Activated CD4-positive, alpha-beta T cell treated with anti-CD3 and anti-CD28 coated beads for 36 hours (primary cell): ENCODE data around the gene CCDC200. TPM values are rescaled to one million over a fixed set of nuclear protein-coding genes. Genes with fewer than 3 reads are reported as not detected.
"Not testable (repeated sequence)": the region's sequence is repeated elsewhere in the genome, so short reads cannot be mapped to it uniquely, and the experiment has no call there.

Experiments used
- ATAC-seq: fragments of 200-7000 bp; cut with Tn5 transposase; one replicate; pipeline ENCODE4 v1.10.0; 2021; ENCODE audit warnings: mild to moderate bottlenecking, moderate library complexity
- CTCF ChIA-PET: fragments of 350-600 bp; sonication (Branson Sonifier 250); formaldehyde crosslinking; loops from one replicate; lab custom pipeline; 2021; ENCODE audit warnings: antibody characterized with exemption; lab: Charles Lee
- POLR2A ChIA-PET: fragments of 350-600 bp; sonication (Branson Sonifier 250); formaldehyde crosslinking; loops from one replicate; lab custom pipeline; 2021; ENCODE audit warnings: antibody characterized with exemption, inconsistent platforms; lab: Charles Lee
- DNase-seq: peaks from one replicate; pipeline ENCODE4 v3.0.0-alpha.2; 2020
- H3K27ac Mint-ChIP-seq: one replicate; pipeline ENCODE4 v1.8.0; 2021; ENCODE audit warnings: mixed read lengths
- H3K27me3 Mint-ChIP-seq: one replicate; pipeline ENCODE4 v1.8.0; 2021; ENCODE audit warnings: mixed read lengths
- H3K36me3 Mint-ChIP-seq: one replicate; pipeline ENCODE4 v1.8.0; 2021; ENCODE audit warnings: low read depth, mixed read lengths
- H3K4me1 Mint-ChIP-seq: one replicate; pipeline ENCODE4 v1.8.0; 2021; ENCODE audit warnings: mixed read lengths
- H3K4me3 Mint-ChIP-seq: one replicate; pipeline ENCODE4 v1.8.0; 2021; ENCODE audit warnings: mild to moderate bottlenecking, moderate library complexity, mixed read lengths
- H3K9me3 Mint-ChIP-seq: one replicate; pipeline ENCODE4 v1.8.0; 2021; ENCODE audit warnings: low read depth, mixed read lengths
- intact Hi-C, 2 experiments: fragments of 100-400 bp; cut with DNase I in 1 of 2; cut with micrococcal nuclease in 1 of 2; formaldehyde crosslinking; loops; one replicate each; pipeline versions ENCODE4 v1.14.2 to v1.15.1; 2022 to 2024; cut with DNase I, micrococcal nuclease
- total RNA-seq, 2 experiments: library from RNA; stranded (reverse); gene quantifications; one replicate each; pipeline ENCODE4 v1.2.3, GENCODE V29; 2021

Gene CCDC200
- total RNA-seq, 2 experiments from 2014 or later, result 0.27 TPM; not detected in 1

DNA sequence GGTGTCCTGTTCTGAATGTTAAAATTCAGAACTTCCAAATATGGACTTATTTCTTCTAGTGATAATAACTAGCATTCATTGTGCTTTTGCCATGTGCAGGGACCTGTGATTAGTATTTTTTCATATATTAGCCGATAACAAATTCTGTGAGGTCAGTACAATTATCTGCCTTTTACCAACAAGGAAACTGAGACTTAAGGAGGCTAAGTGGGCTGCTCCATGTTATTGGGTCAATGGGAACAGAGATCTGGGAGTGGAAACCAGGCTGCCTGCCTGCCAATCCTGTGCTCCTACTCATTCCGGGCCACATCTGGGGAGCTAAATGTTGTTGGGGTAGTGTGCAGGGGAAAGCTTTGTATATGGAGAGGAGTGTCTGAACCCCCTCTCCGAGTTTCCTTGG, 13.1 kb downstream of the CCDC200 start:
- intact Hi-C loops, result no loop called here
- no peaks in the 10 kb centered on the region for H3K27me3 Mint-ChIP-seq
- ATAC-seq (no peak), DNase-seq (no peak)
- H3K27ac Mint-ChIP-seq, result no peak overlapping the region
- no peaks in the 10 kb centered on the region for H3K9me3 Mint-ChIP-seq
- peaks cover 41% of the 10 kb centered on the region for H3K4me1 Mint-ChIP-seq
- CTCF ChIA-PET, result interaction anchor here (0.6 kb wide), 1 partner anchor 206 kb away, joined by 3 read pairs; no protein-coding TSS in a partner anchor
- peaks cover 25% of the 10 kb centered on the region for H3K36me3 Mint-ChIP-seq
- H3K4me3 Mint-ChIP-seq, result no peak overlapping the region
- POLR2A ChIA-PET, result interaction anchor here (2.9 kb wide), 1 partner anchor 101 kb away, joined by 30 read pairs; no protein-coding TSS in a partner anchor

- H3K36me3 Mint-ChIP-seq, result peaks cover 29% of the 10 kb centered on the region
- no peak for DNase-seq
- peaks cover 40% of the 10 kb centered on the region for H3K4me1 Mint-ChIP-seq
- H3K9me3 Mint-ChIP-seq, result no peaks in the 10 kb centered on the region
- intact Hi-C loops, result loop anchor here in 1 of 2 experiments (5.0 kb wide), 2 partner anchors 174 to 391 kb away; partner anchors contain the start of gene BECN1
- ATAC-seq, result no peak
- H3K4me3 Mint-ChIP-seq, result peak overlapping the region; percentile 83
- no peaks in the 10 kb centered on the region for H3K27me3 Mint-ChIP-seq
- ChIA-PET POLR2A (interaction anchor here (0.9 to 2.4 kb wide), 2 partner anchors 14 to 103 kb away, joined by 5 to 23 read pairs; no protein-coding TSS in a partner anchor), CTCF (interaction anchor here (0.6 to 1.5 kb wide), 7 partner anchors 24 to 189 kb away, joined by 3 to 5 read pairs (median 3); no protein-coding TSS in a partner anchor)
- peak overlapping the region; percentile 92 for H3K27ac Mint-ChIP-seq
These were observed 14.9 kb downstream of the CCDC200 start for GRCh38 chr17:43213545-43213944.

DNA sequence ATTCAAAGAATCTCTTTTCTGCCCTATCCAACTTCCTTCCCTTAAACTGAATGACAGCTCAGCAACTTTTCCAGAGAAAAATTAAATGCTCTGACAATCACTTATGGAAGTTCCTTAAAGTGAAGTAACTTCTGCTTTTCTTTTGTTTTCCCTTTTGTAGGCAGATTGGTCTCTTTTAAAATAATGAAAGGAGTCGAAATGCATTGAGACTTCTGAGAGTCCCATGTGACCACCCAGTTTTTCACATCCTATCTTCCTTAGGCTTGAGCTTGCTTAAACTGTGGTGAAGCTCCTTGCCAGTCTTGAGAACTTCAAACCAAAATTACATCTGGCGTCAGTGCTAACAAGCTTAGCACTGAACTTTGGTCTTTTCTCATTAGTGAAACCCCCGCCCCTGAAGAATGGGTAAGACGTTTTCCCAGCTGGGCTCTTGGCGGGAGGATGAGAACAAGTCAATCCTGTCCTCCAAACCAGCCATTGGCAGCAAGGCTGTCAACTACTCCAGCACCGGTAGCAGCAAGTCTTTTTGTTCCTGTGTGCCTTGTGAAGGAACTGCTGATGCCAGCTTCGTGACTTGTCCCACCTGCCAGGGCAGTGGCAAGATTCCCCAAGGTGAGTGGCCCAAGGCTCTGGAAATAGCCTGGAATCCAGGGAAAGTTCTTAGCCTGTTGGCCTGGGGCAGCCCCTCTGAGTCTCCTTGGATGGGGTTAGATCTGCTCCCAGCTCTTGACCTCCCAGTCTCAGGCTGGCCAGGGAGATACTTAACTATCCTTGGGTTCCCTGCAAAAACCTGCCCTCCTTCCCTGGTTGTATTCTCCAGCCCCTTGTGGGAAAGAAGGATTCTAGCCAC, 15.6 kb downstream of the CCDC200 start:
- no peaks in the 10 kb centered on the region for H3K27me3 Mint-ChIP-seq

DNA sequence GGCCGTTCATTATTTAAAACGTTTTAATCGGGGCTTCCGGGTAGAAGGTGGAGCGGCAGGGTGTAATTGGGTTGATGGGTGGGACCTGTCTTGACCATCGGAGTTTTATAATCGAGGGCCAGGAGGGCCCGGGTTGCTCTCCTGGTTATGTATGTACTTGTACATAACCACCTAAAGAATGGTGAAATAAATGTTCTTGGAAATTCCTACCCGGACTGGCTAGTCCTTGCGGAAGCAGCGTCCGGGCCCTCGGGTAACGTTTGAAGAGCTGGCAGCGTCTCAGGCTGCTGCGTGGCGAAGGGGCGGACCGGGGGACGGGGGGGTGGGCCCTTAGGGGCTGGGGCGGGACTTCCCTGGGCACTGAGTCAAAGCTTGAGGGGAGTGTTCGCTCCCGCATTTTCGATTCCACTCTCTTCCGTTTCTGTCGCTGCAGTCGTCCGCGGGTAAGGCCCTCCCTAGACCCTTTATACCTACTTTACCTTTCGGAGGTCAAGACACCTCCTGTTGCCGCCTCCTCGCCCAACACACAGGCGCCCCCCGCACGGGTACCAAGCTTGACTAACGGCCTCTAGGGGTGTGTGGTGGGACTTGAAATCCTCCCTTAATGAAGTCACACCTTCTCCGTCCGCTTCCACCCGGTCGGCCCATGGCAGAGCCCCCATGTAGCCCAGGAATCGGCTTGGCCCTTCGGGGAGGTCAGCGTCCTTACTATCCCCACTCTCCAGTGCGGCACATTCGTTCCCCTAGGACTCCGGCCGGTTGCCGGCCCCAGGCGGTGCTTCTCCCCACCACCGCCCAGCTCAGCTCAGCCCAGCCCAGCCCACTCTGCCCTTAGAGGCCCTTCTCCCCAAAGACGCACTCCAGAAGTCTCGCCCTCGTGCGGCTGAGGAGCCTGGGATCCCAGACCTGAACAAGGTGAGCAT, 16.7 kb downstream of the CCDC200 start, which contains the start of gene TMEM106A:
Gene TMEM106A (plus strand): TSS at position 396 of the 923 bp plus-strand sequence. CDS start 1,167 bp downstream, outside the sequence.
- Mint-ChIP-seq H3K9me3 (no peaks in the 10 kb centered on the region), H3K36me3 (peaks cover 29% of the 10 kb centered on the region), H3K27me3 (no peaks in the 10 kb centered on the region), H3K4me3 (peak within 1 kb of the TSS; percentile 83), H3K27ac (peak within 1 kb of the TSS; percentile 92), H3K4me1 (peaks cover 25% of the 10 kb centered on the region)
- POLR2A ChIA-PET, result interaction anchor here (0.9 to 1.2 kb wide), 5 partner anchors 12 to 214 kb away, joined by 3 to 18 read pairs (median 3); partner anchors contain the start of gene RPL27
- intact Hi-C loops, result loop anchor here (1.0 to 5.0 kb wide), 10 partner anchors 15 to 389 kb away; partner anchors contain the start of genes AARSD1 (in 1 of the 2), BECN1 (in 1 of the 2), BRCA1 (in 1 of the 2) and PTGES3L (in 1 of the 2)
- CTCF ChIA-PET, result interaction anchor here (0.6 to 1.1 kb wide), 5 partner anchors 40 to 1263 kb away, joined by 3 to 5 read pairs (median 3); partner anchors contain the start of gene DHX8
- ATAC-seq (peak; percentile 92), DNase-seq (peak; percentile 88)

More for the DNA sequence above, 15.6 kb downstream of the CCDC200 start:
- peak overlapping the region; percentile 83 for H3K4me3 Mint-ChIP-seq
- ChIA-PET POLR2A (interaction anchor here (0.6 to 2.4 kb wide), 6 partner anchors 13 to 903 kb away, joined by 3 to 23 read pairs (median 3); no protein-coding TSS in a partner anchor), CTCF (interaction anchor here (0.6 to 1.5 kb wide), 6 partner anchors 36 to 149 kb away, joined by 3 to 5 read pairs (median 4); no protein-coding TSS in a partner anchor)
- ATAC-seq (no peak), DNase-seq (no peak)
- peaks cover 36% of the 10 kb centered on the region for H3K4me1 Mint-ChIP-seq
- H3K36me3 Mint-ChIP-seq, result peaks cover 32% of the 10 kb centered on the region
- intact Hi-C loops, result loop anchor here in 1 of 2 experiments (5.0 kb wide), 2 partner anchors 174 to 391 kb away; partner anchors contain the start of gene BECN1
- peak overlapping the region; percentile 92 for H3K27ac Mint-ChIP-seq
- no peaks in the 10 kb centered on the region for H3K9me3 Mint-ChIP-seq

GRCh38 chr17:43211123-43211479, 17.3 kb downstream of the CCDC200 start:
- H3K9me3 Mint-ChIP-seq, result no peaks in the 10 kb centered on the region
- peaks cover 25% of the 10 kb centered on the region for H3K4me1 Mint-ChIP-seq
- CTCF ChIA-PET, result interaction anchor here (0.6 to 1.1 kb wide), 5 partner anchors 39 to 1263 kb away, joined by 3 to 5 read pairs (median 3); partner anchors contain the start of gene DHX8
- peak overlapping the region; percentile 83 for H3K4me3 Mint-ChIP-seq
- H3K27ac Mint-ChIP-seq, result peak overlapping the region; percentile 92
- POLR2A ChIA-PET, result interaction anchor here (0.9 to 1.2 kb wide), 4 partner anchors 11 to 213 kb away, joined by 3 to 18 read pairs (median 5); partner anchors contain the start of gene RPL27
- intact Hi-C loops, result loop anchor here (1.0 to 5.0 kb wide), 10 partner anchors 14 to 389 kb away; partner anchors contain the start of genes AARSD1 (in 1 of the 2), BECN1 (in 1 of the 2), BRCA1 (in 1 of the 2) and PTGES3L (in 1 of the 2)
- H3K36me3 Mint-ChIP-seq, result peaks cover 28% of the 10 kb centered on the region
- ATAC-seq (no peak), DNase-seq (no peak)
- no peaks in the 10 kb centered on the region for H3K27me3 Mint-ChIP-seq

DNA sequence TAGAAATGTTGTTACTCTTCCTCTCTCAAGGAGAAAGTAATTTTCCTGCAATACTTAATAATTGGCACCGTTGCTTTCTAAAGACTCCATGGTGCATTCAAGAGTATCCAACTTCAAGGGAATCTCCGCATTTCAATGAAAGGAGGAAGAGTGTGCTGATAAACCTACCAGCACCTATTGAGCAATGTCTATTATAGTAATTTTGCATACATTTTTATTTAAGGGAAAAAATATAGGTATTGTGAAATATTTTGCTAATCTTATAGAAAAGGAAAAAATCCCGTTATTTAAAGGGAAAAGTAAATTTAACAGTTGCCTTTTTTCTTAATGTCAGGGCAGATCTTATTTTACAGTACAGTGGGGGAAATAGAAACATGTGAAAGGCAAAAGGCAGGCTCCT, 17.8 kb downstream of the CCDC200 start:
- CTCF ChIA-PET, result no interaction called here
- intact Hi-C loops, result loop anchor here in 1 of 2 experiments (2.0 to 5.0 kb wide), 3 partner anchors 14 to 388 kb away; partner anchors contain the start of gene BECN1

DNA sequence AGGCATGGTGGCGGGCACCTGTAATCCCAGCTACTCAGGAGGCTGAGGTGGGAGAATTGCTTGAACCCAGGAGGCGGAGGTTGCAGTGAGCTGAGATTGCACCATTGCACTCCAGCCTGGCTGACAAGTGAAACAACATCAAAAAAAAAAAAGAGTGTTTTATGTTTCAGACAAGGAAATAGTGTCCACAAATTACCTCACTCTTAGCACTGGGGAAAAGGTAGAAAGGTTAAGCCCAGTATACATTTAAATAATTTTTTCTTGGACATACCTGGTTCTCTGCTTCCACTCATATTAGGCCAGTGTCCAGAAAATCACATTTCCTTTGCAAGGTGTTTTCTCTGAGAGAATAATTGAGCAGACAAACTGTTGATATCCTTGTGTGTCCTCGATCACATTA, 25.4 kb downstream of the CCDC200 start:
- POLR2A ChIA-PET, DNase-seq, H3K4me1 Mint-ChIP-seq, H3K27ac Mint-ChIP-seq, ATAC-seq, H3K27me3 Mint-ChIP-seq, CTCF ChIA-PET, H3K9me3 Mint-ChIP-seq, H3K4me3 Mint-ChIP-seq, intact Hi-C loops: not testable (repeated sequence)
- peaks cover 47% of the 10 kb centered on the region for H3K36me3 Mint-ChIP-seq

More for the DNA sequence above, 17.8 kb downstream of the CCDC200 start:
- no peaks in the 10 kb centered on the region for H3K9me3 Mint-ChIP-seq
- H3K4me3 Mint-ChIP-seq, result peak overlapping the region; percentile 83
- peaks cover 25% of the 10 kb centered on the region for H3K36me3 Mint-ChIP-seq
- POLR2A ChIA-PET, result no interaction called here
- H3K27me3 Mint-ChIP-seq, result no peaks in the 10 kb centered on the region
- peaks cover 25% of the 10 kb centered on the region for H3K4me1 Mint-ChIP-seq
- ATAC-seq (no peak), DNase-seq (no peak)
- H3K27ac Mint-ChIP-seq, result peak overlapping the region; percentile 92

- DNase-seq (peak; percentile 30), ATAC-seq (peak; percentile 61)
- intact Hi-C loops, result no loop called here
- Mint-ChIP-seq H3K27me3 (no peaks in the 10 kb centered on the region), H3K9me3 (no peaks in the 10 kb centered on the region), H3K4me3 (no peak overlapping the region), H3K27ac (peak overlapping the region; percentile 37), H3K36me3 (peaks cover 50% of the 10 kb centered on the region), H3K4me1 (peaks cover 8% of the 10 kb centered on the region)
- CTCF ChIA-PET, result interaction anchor here (0.6 to 1.7 kb wide), 7 partner anchors 9 to 591 kb away, joined by 3 to 6 read pairs (median 3); partner anchors contain the start of genes NBR1 and RETREG3
- POLR2A ChIA-PET, result interaction anchor here (0.5 to 2.3 kb wide), 12 partner anchors 11 to 201 kb away, joined by 3 to 11 read pairs (median 5); partner anchors contain the start of genes RPL27 and TMEM106A
These were observed 28.3 kb downstream of the CCDC200 start for GRCh38 chr17:43200127-43200526.

DNA sequence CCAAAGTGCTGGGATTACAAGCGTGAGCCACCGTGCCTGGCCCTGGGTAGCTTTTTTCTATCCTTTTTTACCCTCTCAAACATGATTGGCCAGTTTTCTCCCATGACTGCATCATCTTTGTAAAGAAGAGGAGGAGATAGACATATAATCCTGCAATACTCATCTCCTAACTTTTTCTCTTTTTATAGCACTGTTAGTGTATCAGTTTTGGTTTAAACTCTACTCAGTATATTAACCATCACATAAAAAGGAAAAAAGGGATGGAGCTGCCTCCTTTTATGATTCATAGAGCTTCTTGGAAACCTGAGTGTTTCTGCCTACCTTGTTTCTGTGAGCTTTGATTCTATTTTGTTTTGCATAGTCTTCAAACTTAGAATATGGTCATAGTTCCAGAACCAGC, 28.8 kb downstream of the CCDC200 start:
- no peaks in the 10 kb centered on the region for H3K9me3 Mint-ChIP-seq
- ATAC-seq (peak; percentile 90), DNase-seq (no peak)
- H3K4me1 Mint-ChIP-seq, result peaks cover 8% of the 10 kb centered on the region
- H3K4me3 Mint-ChIP-seq, result no peak overlapping the region
- H3K27ac Mint-ChIP-seq, result peak overlapping the region; percentile 83
- intact Hi-C loops, result no loop called here
- ChIA-PET CTCF (interaction anchor here (0.6 to 1.7 kb wide), 8 partner anchors 9 to 591 kb away, joined by 3 to 6 read pairs (median 4); partner anchors contain the start of genes NBR1 and RETREG3), POLR2A (interaction anchor here (0.6 to 2.3 kb wide), 11 partner anchors 12 to 201 kb away, joined by 3 to 11 read pairs (median 5); partner anchors contain the start of genes RPL27 and TMEM106A)
- H3K27me3 Mint-ChIP-seq, result no peaks in the 10 kb centered on the region
- H3K36me3 Mint-ChIP-seq, result peaks cover 52% of the 10 kb centered on the region
